SK-N-SH treated with all-trans-retinoic acid at 6 μM for 48 hours (cell line): ENCODE results near the gene N4BP2.

Experiments
- ARNTL ChIP-seq: fragments of 450-650 bp; formaldehyde crosslinking; IDR thresholded peaks from 2 replicates; pipeline ENCODE4 v1.5.0; 2020; ENCODE audit warnings: low read depth, mild to moderate bottlenecking, moderate library complexity, borderline replicate concordance
- BACH2 ChIP-seq: fragments of 250-450 bp; sonication (Bioruptor Pico); IDR thresholded peaks from 2 replicates; pipeline ENCODE4 v1.9.0; 2021; ENCODE audit warnings: mild to moderate bottlenecking, borderline replicate concordance
- ESRRG ChIP-seq: fragments of 250-450 bp; sonication (Bioruptor Pico); IDR thresholded peaks from 2 replicates; pipeline ENCODE4 v1.6.1; 2021; ENCODE audit warnings: mild to moderate bottlenecking
- ISL1 ChIP-seq: fragments of 250-450 bp; sonication (Bioruptor Pico); IDR thresholded peaks from 2 replicates; pipeline ENCODE4 v2.1.2; 2022; ENCODE audit warnings: mild to moderate bottlenecking, moderate library complexity
- RARB ChIP-seq: fragments of 250-450 bp; sonication (Bioruptor Pico); IDR thresholded peaks from 2 replicates; pipeline ENCODE4 v1.8.0; 2021; ENCODE audit warnings: mild to moderate bottlenecking, moderate library complexity
- TOX ChIP-seq: fragments of 250-450 bp; sonication (Bioruptor Pico); IDR thresholded peaks from 2 replicates; pipeline ENCODE4 v1.8.0; 2021; ENCODE audit warnings: mild to moderate bottlenecking, moderate library complexity, borderline replicate concordance
- ZC3H10 ChIP-seq: fragments of 250-450 bp; sonication (Bioruptor Pico); IDR thresholded peaks from 2 replicates; pipeline ENCODE4 v1.5.1; 2021; ENCODE audit warnings: mild to moderate bottlenecking, moderate library complexity
- ZFP3 ChIP-seq: fragments of 250-450 bp; sonication (Bioruptor Pico); IDR thresholded peaks from 2 replicates; pipeline ENCODE4 v1.5.0; 2020; ENCODE audit warnings: mild to moderate bottlenecking, moderate library complexity
- ZNF70 ChIP-seq: fragments of 450-650 bp; formaldehyde crosslinking; IDR thresholded peaks from 2 replicates; pipeline ENCODE4 v1.5.0; 2020; ENCODE audit warnings: mild to moderate bottlenecking, moderate library complexity
- TF ChIP-seq, protein P1 (sequence below): fragments of 250-450 bp; sonication (Bioruptor Pico); IDR thresholded peaks from 2 replicates; pipeline ENCODE4 v1.5.1; 2020; ENCODE audit warnings: low read depth, mild to moderate bottlenecking, moderate library complexity
- TF ChIP-seq, protein P2 (sequence below): fragments of 250-450 bp; sonication (Bioruptor Pico); IDR thresholded peaks from 2 replicates; pipeline ENCODE4 v1.8.0; 2020; ENCODE audit warnings: mild to moderate bottlenecking, moderate library complexity, borderline replicate concordance

DNA sequence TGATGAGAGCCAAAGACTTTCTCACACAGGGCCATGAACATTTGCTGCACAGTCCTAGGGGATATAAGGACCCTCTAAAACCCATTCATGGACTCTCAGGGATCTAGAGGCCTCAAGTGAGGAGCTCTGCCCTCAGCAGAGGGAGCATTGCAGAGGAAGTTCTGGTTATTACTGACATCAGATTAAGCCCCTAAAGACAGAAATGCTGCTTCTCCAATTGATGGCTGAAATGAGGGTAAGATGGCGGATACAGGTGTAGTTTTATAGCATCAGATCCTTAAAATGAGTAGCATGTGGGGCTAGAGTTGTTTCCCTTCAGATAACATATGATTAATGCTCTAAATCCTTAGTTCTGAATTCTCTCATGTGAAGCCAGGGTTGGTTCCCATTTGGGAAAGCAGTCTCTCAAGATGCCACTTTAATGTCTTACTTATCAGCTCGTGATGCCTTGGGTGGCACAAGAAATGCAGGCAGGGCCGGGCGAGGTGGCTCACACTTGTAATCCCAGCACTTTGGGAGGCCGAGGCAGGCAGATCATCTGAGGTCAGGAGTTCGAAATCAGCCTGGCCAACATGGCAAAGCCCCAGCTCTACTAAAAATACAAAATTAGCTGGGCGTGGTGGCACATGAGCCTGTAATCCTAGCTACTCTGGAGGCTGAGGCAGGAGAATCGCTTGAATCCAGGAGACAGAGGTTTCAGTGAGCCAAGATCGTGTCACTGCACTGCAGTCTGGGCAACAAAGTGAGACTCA, 148.0 kb downstream of the N4BP2 start:
- no peak for TF ChIP-seq ISL1 (CRISPR knock-in tag)
- no peak for TF ChIP-seq BACH2
- TF ChIP-seq, protein P1, sequence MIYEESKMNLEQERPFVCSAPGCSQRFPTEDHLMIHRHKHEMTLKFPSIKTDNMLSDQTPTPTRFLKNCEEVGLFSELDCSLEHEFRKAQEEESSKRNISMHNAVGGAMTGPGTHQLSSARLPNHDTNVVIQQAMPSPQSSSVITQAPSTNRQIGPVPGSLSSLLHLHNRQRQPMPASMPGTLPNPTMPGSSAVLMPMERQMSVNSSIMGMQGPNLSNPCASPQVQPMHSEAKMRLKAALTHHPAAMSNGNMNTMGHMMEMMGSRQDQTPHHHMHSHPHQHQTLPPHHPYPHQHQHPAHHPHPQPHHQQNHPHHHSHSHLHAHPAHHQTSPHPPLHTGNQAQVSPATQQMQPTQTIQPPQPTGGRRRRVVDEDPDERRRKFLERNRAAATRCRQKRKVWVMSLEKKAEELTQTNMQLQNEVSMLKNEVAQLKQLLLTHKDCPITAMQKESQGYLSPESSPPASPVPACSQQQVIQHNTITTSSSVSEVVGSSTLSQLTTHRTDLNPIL (CRISPR knock-in tag) = no peak
- no peak for TF ChIP-seq ARNTL (CRISPR knock-in tag)
- no peak for TF ChIP-seq ESRRG (CRISPR knock-in tag)
- TF ChIP-seq TOX (CRISPR knock-in tag) = no peak
- TF ChIP-seq, protein P2, sequence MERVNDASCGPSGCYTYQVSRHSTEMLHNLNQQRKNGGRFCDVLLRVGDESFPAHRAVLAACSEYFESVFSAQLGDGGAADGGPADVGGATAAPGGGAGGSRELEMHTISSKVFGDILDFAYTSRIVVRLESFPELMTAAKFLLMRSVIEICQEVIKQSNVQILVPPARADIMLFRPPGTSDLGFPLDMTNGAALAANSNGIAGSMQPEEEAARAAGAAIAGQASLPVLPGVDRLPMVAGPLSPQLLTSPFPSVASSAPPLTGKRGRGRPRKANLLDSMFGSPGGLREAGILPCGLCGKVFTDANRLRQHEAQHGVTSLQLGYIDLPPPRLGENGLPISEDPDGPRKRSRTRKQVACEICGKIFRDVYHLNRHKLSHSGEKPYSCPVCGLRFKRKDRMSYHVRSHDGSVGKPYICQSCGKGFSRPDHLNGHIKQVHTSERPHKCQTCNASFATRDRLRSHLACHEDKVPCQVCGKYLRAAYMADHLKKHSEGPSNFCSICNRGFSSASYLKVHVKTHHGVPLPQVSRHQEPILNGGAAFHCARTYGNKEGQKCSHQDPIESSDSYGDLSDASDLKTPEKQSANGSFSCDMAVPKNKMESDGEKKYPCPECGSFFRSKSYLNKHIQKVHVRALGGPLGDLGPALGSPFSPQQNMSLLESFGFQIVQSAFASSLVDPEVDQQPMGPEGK (CRISPR knock-in tag) = no peak
- no peak for TF ChIP-seq ZC3H10 (CRISPR knock-in tag)
- TF ChIP-seq RARB (CRISPR knock-in tag) = no peak
- no peak for TF ChIP-seq ZNF70
- TF ChIP-seq ZFP3 = no peak
